ENCODE data around the gene SSBP4.
"Not testable (repeated sequence)": the region's sequence is repeated elsewhere in the genome, so short reads cannot be mapped to it uniquely, and the experiment has no call there.

SSBP4 gene

GRCh38 chr19:18393836-18394235 lies 25.4 kb upstream of the SSBP4 start:
- DNase-seq (ENCODE audit: low spot score): no peak

- no peak for DNase-seq (ENCODE audit: low spot score)
Observed at GRCh38 chr19:18396471-18397241, 22.5 kb upstream of the SSBP4 start.

GRCh38 chr19:18397242-18398202 lies 21.7 kb upstream of the SSBP4 start, which contains the start of gene LRRC25:
Gene LRRC25 (minus strand): TSS chr19:18397622. CDS start chr19:18396963, 659 bp downstream.
- DNase-seq (ENCODE audit: low spot score): no peak

GRCh38 chr19:18399008-18399407 lies 20.2 kb upstream of the SSBP4 start:
- no peak for DNase-seq (ENCODE audit: low spot score)

GRCh38 chr19:18401580-18402112 lies 17.6 kb upstream of the SSBP4 start:
- no peak for DNase-seq (ENCODE audit: low spot score)

GRCh38 chr19:18402455-18403248 lies 16.5 kb upstream of the SSBP4 start:
- not testable (repeated sequence) for DNase-seq (ENCODE audit: low spot score)

- not testable (repeated sequence) for DNase-seq (ENCODE audit: low spot score)
Observed at GRCh38 chr19:18405754-18406153, 13.4 kb upstream of the SSBP4 start.

- DNase-seq (ENCODE audit: low spot score): no peak
Observed at GRCh38 chr19:18406749-18407148, 12.4 kb upstream of the SSBP4 start.

GRCh38 chr19:18408053-18408476 lies 11.1 kb upstream of the SSBP4 start:
- no peak for DNase-seq (ENCODE audit: low spot score)

GRCh38 chr19:18412610-18413239 lies 6.5 kb upstream of the SSBP4 start:
- DNase-seq (ENCODE audit: low spot score): no peak

GRCh38 chr19:18414504-18415177 lies 4.6 kb upstream of the SSBP4 start:
- no peak for DNase-seq (ENCODE audit: low spot score)

- DNase-seq (ENCODE audit: low spot score): no peak
Observed at GRCh38 chr19:18415178-18415867, 3.9 kb upstream of the SSBP4 start.

- peak; percentile 43 for DNase-seq (ENCODE audit: low spot score)
Observed at GRCh38 chr19:18416778-18417249, 2.4 kb upstream of the SSBP4 start.

- DNase-seq (ENCODE audit: low spot score): no peak
Observed at GRCh38 chr19:18417250-18418028, 1.8 kb upstream of the SSBP4 start.

GRCh38 chr19:18418029-18418482 lies 1.1 kb upstream of the SSBP4 start:
- DNase-seq (ENCODE audit: low spot score): no peak

- no peak for DNase-seq (ENCODE audit: low spot score)
Observed at GRCh38 chr19:18418483-18419194, 559 bp upstream of the SSBP4 start.

GRCh38 chr19:18419699-18420460 lies 682 bp downstream of the SSBP4 start:
- DNase-seq (ENCODE audit: low spot score): peak; percentile 37

GRCh38 chr19:18420930-18421329 lies 1.7 kb downstream of the SSBP4 start:
- DNase-seq (ENCODE audit: low spot score): no peak

Data from CD4-positive, alpha-beta T cell treated with Interleukin-6 at 100 ng/mL for 8 hours (primary cell).